H4 (cell line): ENCODE data around the gene HOXB2. TPM values are rescaled to one million over a fixed set of nuclear protein-coding genes. Genes with fewer than 3 reads are reported as not detected.

Experiments
- total RNA-seq: library from RNA; depleted of rRNA; stranded (reverse); fragments of >200 nt; shearing (Covaris generic); gene quantifications from 2 replicates; pipeline ENCODE4 v1.2.3, GENCODE V29; 2014; rRNA removed

The HOXB2 gene
- total RNA-seq, 1 experiment from 2014 or later, result 5.3 TPM

Other genes with a start within 250 kb of the HOXB2 start
- gene SKAP1, start 114.9 kb downstream of the HOXB2 start, total RNA-seq, result not detected in 2 replicates
- not detected in 2 replicates for gene HOXB1, start 14.1 kb downstream of the HOXB2 start, total RNA-seq
- 0.45 TPM in 2 replicates for gene HOXB4, start 33.2 kb upstream of the HOXB2 start, total RNA-seq
- 2.0 and 5.6 TPM in 2 replicates for gene HOXB3, start 45.1 kb upstream of the HOXB2 start, total RNA-seq
- 0.43 TPM in 1 of 2 replicates, not detected in the other for gene HOXB5, start 48.7 kb upstream of the HOXB2 start, total RNA-seq
- 1.4 and 3.1 TPM in 2 replicates for gene HOXB6, start 59.9 kb upstream of the HOXB2 start, total RNA-seq
- gene HOXB7, start 65.9 kb upstream of the HOXB2 start, total RNA-seq, result 21.2 and 22.4 TPM in 2 replicates
- 1.2 and 6.3 TPM in 2 replicates for gene HOXB8, start 70.2 kb upstream of the HOXB2 start, total RNA-seq
- gene HOXB9, start 81.2 kb upstream of the HOXB2 start, total RNA-seq, result 23.1 and 26.1 TPM in 2 replicates
- not detected in 2 replicates for gene PRAC1, start 177.4 kb upstream of the HOXB2 start, total RNA-seq
- gene PRAC2, start 178.1 kb upstream of the HOXB2 start, total RNA-seq, result not detected in 2 replicates
- 3.3 and 3.8 TPM in 2 replicates for gene HOXB13, start 183.6 kb upstream of the HOXB2 start, total RNA-seq